Measurements from ENCODE around the gene KCNK1. TPM values are rescaled to one million over a fixed set of nuclear protein-coding genes. Genes with fewer than 3 reads are reported as not detected.

KCNK1 gene
- total RNA-seq: 23.9 TPM
- long read RNA-seq, transcript KCNK1-202 (3 exons, 2,161 nt): major isoform, 70 of 73 reads
- long read RNA-seq, partial matches to known transcripts: 0 of 73 reads
- long read RNA-seq, other reads (novel, unspliced or antisense): 3 of 73 reads

DNA sequence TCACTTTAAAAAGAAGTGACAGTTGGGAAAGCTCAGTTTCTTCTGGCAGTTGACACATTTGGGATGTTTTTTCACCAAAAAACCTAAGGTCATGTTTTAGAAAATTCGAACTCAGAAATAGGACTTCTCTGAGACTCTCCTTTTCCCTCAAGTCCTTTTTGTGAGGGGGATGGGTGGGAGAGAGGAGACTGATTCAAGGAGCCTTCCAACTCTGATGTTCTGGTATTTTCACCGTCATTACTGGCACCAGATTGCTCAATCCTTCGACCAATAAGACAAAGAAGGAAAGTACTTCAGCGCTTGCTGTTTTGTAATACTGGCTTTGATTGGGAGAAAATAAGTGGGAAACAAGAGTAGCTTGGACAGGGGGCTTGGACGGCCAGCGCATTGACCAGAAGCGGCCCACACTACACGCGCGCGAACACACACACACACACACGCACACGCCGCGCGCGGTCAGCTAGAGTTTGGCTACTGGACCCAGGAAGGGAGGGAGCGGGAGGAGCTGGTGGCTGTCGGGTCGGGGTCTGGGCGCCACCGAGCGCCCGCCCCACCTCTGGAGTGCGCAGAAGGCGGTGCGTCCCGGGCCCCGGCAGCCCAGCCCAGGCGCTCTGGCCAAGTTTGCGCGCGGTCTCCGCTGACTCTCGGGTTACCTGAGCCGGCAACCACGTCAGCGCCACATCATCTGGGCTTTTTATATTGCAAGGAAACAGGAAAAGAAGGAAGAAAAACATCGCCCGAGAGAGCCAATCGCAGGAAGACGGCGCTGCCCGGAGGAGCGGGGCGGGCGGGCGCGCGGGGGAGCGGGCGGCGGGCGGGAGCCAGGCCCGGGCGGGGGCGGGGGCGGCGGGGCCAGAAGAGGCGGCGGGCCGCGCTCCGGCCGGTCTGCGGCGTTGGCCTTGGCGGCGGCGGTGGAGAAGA lies at the start of gene KCNK1:
Gene KCNK1 (plus strand): TSS at position 855 of the 921 bp plus-strand sequence. CDS start 66 bp downstream, at position 921.
- intact Hi-C loops (cut with DNase I): no loop called here
- DNase-seq: peak; percentile 73
- ATAC-seq (ENCODE audit: poor library complexity): peak; percentile 81

DNA sequence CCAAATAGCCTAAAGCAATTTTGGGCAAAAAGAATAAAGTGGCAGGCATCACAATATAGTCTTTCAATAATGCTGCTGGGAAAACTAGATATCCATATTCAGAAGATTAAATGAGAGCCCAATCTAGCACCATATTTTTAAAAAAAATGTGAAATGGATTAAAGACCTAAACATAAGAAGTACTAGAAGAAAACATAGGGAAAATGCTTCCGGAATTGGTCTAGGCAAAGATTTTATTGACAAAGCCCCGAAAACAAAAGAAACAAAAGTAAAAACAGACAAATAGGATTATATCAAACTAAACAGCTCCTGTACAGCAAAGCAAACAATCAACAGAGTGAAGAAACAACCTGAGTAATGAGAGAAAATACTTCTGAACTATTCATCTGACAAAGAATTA lies 48.6 kb upstream of the KCNK1 start:
- no peak for ATAC-seq (ENCODE audit: poor library complexity)
- no peak for DNase-seq
- intact Hi-C loops (cut with DNase I): no loop called here

DNA sequence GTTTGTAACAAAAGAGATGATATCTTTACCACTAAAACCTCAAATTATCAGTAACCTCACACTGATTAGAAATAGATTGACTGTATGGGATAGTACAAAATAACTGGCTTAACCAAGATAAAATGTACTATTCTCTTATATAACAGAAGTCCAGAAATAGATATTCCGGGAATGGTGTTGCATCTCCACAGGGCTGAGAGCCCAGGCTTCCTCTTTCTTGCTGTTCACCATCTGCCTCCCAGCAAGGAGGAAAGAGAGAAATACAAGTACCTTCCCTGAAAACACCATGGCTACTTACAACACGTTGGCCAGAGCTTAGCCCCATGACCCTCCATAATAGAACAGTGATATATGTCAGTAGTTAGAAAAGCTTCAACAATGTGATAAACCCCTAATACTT lies 47.0 kb upstream of the KCNK1 start:
- no peak for DNase-seq
- intact Hi-C loops (cut with DNase I): no loop called here
- ATAC-seq (ENCODE audit: poor library complexity): no peak

DNA sequence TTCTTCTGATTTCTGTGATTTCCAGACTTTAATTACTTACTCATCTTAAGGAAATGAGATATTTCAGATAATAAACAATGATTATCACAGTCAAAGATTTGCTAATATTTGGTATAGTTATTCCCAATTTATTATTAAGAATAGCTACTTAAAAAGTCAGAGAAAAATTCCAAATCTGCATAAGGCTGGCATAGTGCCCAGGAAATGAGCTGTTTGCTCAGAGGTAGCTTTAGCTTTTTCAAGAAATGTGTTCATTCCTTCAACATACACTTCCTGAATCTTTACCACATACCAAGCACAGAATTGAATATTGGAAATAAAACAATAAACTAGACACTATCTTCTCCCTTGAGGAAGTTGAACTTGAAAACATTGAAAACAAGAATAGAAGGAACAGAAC lies 44.3 kb upstream of the KCNK1 start:
- intact Hi-C loops (cut with DNase I): no loop called here
- DNase-seq: no peak
- ATAC-seq (ENCODE audit: poor library complexity): no peak

DNA sequence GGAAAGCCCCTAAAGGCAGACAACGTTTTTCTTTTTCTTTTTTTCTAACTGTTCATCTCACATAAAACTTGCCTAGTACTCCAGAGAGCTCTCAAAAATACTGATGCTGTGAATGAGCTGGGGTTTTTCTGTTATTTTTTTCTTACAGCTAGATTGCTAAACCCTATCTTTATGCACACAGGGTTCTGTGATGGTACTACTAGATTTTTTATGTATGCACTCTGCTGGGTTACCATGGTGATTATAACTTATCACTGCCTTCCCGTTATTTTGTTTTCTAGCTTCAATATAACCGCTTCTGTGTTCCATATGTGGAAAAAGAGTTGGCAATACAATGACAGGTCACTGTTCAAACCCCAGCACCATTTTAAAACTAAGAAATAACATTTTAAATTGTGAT lies 43.7 kb upstream of the KCNK1 start:
- DNase-seq (no peak), ATAC-seq (ENCODE audit: poor library complexity) (no peak)
- intact Hi-C loops (cut with DNase I): no loop called here

DNA sequence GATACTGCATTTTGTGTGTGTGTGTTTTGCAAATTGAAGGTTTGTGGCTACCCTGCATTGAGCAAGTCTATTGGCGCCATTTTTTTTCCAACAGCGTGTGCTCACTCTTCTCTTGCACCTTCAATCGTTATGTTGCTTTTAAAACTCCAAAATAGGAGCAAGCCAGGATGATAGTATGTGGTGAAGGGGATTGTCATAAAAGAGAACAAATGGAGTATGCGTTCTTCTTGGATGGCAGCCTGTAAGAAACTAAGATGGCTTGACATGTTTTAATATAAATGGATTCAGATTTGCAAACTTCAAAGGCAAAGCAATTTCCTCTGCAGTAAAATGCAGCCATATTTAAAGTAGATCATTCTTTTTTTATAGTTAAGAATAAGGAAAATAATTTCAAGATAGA lies 43.2 kb upstream of the KCNK1 start:
- DNase-seq: no peak
- ATAC-seq (ENCODE audit: poor library complexity): no peak
- intact Hi-C loops (cut with DNase I): no loop called here

DNA sequence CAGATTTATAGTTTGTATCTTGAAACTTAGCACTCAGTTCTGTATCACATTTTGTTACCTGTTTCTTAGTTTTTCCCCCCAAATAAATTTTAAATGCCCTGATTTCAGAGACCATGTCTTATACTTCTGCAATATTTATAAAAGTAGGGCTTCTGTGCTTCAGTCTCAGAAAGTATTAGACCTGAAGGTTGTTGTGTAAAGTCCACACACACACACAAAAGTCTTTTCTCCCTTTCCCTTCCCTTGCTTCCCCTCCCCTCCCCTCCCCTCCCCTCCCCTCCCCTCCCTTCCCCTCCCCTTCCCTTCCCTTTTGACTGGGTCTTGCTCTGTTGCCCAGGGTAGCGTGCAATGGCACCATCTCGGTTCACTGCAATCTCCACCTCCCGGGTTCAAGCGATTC lies 41.0 kb upstream of the KCNK1 start:
- ATAC-seq (ENCODE audit: poor library complexity) (no peak), DNase-seq (no peak)
- intact Hi-C loops (cut with DNase I): no loop called here

DNA sequence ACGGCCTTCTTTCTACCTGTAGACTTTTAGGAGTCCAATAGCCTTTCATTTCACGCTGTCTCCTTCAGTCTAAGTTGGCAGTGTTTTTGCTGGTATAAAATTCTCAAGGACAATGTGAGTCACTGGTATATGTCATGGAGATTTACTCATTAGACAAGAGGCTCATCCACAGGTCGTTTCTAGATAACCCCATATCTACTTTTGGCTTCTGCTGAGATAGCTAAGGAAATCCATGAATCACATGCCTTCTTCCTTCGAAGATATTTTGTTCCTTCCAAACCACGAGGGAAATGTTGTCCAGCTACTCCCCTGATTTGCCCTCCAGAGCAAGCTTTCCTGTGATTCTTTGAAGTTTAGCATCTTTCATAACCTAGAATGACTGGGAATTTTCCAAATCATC lies 38.5 kb upstream of the KCNK1 start:
- DNase-seq: no peak
- no peak for ATAC-seq (ENCODE audit: poor library complexity)
- intact Hi-C loops (cut with DNase I): no loop called here

DNA sequence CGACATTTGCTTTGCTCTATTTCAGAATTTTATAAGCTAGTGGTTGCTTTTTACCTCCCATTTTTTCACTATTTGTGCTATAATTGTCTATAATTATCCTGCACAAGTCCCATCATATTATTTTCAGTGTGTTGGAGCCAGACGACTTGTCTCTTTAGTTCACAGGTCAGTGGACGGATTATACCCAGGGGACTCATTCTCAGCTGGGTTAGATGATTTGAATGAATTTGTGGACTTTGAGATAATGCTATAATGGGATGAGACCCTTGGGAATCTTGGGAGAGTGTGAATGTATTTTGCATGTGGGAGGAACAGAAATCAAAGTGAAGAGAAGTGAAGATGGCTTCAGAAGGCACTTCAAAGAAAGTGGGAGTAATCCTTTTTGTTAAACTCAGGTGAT lies 31.5 kb upstream of the KCNK1 start:
- ATAC-seq (ENCODE audit: poor library complexity) (no peak), DNase-seq (no peak)
- intact Hi-C loops (cut with DNase I): no loop called here

DNA sequence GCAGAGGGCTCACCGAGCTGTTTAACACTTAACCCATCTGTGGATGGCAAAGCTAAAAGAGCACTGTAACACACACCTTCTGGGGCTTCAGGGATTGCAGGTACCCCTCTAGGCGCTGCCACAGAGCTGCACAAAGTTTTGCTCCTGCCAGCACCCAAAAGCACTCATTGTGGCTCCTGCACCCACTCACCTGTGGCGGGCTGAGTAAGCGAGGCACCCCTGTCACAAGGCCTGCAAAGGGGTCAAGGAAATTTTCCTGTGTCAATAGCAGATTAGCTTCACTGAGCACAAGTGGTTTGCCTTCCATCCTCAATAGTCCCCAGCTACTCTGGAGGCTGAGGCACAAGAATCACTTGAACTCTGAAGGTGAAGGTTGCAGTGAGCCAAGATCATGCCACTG lies 29.5 kb upstream of the KCNK1 start:
- ATAC-seq (ENCODE audit: poor library complexity) (no peak), DNase-seq (no peak)
- intact Hi-C loops (cut with DNase I): no loop called here

DNA sequence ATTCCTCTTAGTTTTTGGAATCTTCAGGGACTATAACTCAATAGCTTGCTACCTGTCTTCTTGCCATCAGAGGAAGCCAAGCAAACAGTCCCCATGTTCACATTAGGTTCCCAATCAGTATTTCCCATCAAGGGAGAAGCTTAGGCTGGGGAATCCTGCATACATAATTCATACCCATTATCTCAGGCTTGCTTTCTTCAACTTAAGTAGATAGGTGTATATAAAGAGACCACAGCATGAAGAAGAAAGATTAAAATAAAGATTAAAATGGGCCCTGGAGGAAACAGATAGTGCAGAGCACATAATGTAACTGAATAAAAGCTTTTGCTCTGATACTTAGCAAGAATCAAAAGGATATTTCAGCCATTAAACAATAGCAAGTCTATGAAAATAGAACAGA lies 29.0 kb upstream of the KCNK1 start:
- ATAC-seq (ENCODE audit: poor library complexity): no peak
- no peak for DNase-seq
- intact Hi-C loops (cut with DNase I): no loop called here

DNA sequence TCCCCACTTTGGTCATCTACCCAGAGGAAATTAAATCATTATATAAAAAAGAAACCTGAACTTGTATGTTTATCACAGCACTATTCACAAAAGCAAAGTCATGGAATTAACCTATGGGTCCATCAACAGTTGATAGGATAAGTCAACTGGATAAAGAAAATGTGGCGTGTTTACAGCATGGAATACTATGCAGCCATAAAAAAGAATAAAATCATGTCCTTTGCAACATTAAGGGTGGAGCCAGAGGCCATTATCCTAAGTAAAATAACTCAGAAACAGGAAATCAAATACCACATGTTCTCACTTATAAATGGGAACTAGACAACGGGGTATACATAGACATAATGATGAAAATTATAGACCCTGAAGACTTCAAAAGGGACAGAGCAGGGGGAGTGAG lies 27.6 kb upstream of the KCNK1 start:
- ATAC-seq (ENCODE audit: poor library complexity) (no peak), DNase-seq (no peak)
- intact Hi-C loops (cut with DNase I): no loop called here

DNA sequence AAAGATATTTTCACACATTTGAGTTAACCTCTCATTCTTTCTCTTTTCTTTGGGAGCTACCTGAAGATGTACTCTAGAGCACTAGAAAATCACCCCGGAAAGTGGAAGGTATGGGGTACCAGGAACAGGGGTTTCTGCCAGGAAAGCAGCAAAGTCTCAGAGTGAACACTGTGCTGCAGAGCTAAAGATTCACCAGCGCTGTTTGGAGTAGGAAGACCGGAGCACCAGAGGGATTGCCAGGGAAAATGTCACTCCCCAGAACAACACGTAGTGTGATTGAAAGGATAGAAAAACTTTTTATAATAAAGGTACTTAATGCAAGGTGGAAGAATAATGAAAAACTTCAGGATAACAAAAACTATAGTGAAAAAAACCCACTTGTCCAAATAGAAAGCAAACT lies 26.7 kb upstream of the KCNK1 start:
- intact Hi-C loops (cut with DNase I): no loop called here
- ATAC-seq (ENCODE audit: poor library complexity) (no peak), DNase-seq (no peak)

DNA sequence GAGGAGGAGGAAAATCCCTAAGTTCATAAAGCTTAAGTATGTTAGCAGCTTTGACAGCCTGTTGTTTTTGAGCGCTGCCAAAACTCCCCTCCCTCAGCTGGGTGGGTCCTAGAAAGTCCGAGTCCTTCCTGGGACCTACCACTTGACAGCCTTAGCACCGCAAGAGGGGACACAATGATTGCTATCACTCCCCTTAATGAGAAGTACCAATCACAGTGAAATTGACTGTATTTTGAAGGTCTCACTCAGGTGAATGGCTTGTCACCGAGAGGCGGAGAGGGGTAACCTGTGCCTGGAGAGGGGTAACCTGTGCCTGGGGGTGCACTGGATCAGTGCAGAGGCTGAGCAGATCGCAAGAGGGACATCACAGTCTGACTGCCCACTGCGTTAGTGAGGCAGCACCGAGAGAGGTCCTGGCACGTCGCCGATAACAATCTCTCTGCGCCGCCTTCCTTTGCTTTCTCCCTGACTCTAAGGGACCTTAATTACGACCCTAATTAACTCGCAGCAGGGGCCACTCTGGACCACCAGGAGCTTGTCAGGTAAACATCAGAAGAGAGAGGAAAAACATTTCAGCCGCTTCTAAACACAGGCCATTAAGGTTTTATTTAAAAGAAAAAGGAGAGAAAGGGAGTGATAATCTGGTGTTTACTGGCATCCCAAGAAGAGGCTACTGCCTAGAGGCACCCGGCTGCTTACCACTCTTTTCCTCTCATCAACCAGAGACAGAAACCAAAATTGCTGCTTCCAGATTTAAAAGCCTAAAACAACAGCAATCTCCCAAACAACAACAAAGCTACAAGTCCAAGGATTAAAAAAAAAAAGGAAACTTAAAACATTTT lies 25.7 kb upstream of the KCNK1 start:
- no peak for DNase-seq
- intact Hi-C loops (cut with DNase I): no loop called here
- no peak for ATAC-seq (ENCODE audit: poor library complexity)

DNA sequence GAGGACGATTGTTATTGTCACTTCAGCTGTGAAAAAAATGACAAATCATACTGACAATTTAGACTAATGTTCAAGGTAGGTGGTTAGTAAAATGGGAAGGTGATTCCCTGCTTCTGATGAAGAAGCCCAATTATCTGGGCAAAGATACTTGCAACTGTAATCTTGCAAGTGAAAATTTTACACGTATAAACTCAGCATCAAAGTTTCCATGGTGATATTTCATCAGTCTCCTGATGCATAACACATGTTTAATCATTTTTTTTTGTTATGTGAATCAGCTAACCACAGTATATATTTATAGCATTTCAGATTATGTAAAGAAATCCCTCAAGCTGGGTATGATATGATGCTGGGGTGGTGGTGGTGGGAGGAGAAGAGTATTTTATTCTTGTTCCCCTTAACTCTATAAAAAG lies 16.4 kb upstream of the KCNK1 start:
- intact Hi-C loops (cut with DNase I): no loop called here
- DNase-seq (no peak), ATAC-seq (ENCODE audit: poor library complexity) (no peak)

DNA sequence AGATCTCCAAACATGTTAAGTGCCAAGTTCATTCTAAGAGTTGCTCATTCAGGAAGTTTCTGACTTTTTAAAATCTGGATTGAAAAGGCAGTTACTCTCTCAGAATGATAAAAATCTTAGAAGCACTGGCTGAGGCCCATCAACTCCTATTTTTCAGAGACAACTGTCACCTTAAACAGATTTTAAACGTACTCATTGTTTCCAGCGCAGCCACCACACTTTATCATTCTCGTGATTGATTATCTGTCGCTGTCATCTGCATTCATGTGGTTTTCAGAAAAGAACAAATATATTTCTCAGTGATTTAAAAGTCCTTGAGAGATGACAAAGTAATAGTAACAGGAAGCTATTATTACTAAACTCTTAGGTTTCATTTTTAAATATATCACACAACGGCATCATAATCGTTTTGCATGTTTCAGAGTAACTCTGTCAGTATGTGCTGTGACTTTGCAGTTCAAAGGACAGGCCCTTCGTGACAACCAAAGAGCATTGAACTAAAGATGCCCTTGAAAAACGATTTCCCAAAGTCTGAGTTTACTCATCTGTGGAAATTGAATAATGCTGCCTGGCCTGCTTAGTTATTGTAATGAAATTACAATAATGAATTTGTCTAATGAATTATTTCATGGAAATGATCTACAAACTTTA lies 14.9 kb upstream of the KCNK1 start:
- intact Hi-C loops (cut with DNase I): no loop called here
- ATAC-seq (ENCODE audit: poor library complexity) (no peak), DNase-seq (no peak)

DNA sequence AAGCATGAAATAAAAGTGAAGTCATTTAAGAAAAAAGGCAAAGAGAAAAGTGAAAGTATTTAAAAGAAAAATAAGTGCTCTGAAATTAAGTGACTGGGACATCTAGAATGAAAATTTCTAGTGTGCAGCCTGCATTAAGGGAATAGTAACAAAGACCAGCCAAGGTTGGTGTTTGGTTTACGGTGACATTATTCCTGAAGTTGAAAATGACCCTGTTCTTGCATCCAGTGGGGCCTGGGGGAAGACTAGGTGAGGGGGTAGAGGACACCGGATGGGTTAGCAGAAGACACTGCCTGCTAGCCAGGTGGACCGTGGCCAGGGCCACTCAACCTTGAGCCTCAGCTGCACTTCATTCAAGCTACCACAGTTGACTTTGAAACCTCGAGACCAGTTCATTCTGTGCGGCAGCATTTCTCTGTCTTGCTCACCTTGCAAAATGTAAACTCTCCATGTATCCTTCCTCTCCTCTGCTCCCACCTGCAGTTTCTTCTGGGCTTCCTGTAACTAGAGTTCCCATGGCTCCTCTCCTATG lies 14.3 kb upstream of the KCNK1 start:
- ATAC-seq (ENCODE audit: poor library complexity) (no peak), DNase-seq (no peak)
- intact Hi-C loops (cut with DNase I): no loop called here

DNA sequence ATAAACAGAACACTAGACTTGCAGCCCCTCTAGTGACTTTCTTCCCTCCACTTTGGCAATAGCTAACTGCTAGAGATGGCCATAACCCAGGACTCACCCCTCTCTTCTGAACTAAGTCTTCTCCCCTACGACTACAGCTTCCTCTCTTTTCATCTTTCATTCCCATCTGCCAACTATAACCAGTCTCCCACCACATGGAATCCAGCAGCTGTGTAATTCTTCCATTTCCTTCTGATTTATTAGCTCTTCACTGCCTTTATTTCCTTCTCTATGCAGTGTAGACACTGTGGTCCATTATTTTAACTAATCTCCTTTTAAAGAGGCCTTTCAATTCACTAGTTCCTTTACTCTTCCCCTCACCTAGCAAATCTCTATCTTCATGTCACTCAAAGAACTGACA lies 13.4 kb upstream of the KCNK1 start:
- no peak for DNase-seq
- ATAC-seq (ENCODE audit: poor library complexity): no peak
- intact Hi-C loops (cut with DNase I): no loop called here

DNA sequence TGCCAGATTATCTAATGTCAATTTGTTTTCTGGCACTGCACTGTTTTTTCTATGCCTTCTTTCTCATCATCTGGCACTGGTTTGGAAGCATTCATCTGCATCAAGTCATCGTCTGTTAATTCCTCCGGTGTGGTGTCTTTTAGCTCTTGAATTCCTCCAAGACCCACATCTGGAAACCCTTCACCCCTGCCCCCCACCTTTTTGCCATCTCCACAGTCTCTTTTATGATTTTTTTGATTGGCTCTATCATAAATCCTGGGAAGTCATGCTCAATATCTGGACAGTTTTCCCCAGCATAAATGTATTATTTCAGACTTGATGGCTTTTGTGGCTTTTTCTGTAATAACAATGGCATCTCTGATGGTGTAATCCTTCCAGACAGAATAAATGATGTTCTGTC lies 10.4 kb upstream of the KCNK1 start:
- intact Hi-C loops (cut with DNase I): no loop called here
- ATAC-seq (ENCODE audit: poor library complexity) (no peak), DNase-seq (no peak)

All from Right ventricle myocardium superior (tissue), 1 donor.